Stimulated activated CD4-positive, alpha-beta T cell treated with anti-CD3 and anti-CD28 coated beads, Interleukin-4, amount 100 ng/mL, for 4 hours (primary cell): ENCODE data around the gene BRAF.
A peak's percentile ranks its signal among the peaks of the same experiment; 100 is the strongest.
"Not testable (repeated sequence)": the region's sequence is repeated elsewhere in the genome, so short reads cannot be mapped to it uniquely, and the experiment has no call there.

ENCODE experiments used
- DNase-seq, 2 experiments: peaks; one replicate each; pipeline ENCODE4 v3.0.0-alpha.2; 2020

The BRAF gene

DNA sequence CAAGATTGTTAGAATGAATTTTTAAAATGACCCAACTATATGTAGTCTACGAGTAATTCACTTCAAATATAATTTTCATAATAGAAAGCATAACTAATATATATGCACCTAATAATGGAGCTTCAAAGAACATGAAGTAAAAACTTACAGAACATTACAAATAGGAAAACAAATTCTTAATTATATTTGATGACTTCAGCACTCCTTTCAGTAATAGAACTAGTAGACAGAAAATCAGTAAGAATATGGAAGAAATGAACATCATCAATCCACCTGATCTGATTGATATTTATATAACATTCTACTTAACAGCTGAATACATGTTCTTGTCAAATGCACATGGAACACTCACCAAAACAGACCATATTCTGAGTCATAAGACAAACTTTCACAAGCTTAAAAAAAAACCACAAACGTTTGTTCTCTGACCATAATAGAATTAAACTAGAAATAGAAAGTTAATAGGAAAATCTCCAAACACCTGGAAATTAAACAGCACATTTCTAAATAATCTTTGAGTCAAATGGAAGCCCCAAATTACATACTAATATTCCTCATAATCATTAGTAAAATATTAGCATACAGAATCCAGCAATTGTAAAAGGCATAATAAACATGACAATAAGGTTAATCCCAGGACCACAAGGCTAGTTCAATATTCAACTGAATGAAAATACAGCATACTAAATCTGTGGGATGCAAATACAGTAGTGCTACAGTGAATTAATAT, 48.0 kb downstream of the BRAF start:
- no peak for DNase-seq

DNA sequence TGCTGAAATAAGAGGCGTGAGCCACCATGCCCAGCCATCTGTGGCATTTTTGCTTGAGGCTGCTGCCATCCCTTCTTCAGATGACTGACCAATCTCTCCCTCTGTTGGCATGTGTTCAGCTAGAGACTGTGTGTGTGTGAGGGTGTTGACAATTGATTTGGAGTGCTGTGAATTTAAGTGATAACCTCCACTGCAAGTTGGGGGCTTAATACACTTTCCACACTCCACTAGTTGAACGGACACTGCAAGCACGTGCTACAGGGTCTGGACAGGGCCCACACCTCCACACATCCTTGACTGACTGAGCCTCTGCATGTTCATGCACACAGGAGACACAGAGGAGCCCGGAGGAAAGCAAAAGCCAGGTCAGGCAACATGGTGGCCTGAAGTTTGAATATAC, 51.3 kb downstream of the BRAF start:
- no peak for DNase-seq

DNA sequence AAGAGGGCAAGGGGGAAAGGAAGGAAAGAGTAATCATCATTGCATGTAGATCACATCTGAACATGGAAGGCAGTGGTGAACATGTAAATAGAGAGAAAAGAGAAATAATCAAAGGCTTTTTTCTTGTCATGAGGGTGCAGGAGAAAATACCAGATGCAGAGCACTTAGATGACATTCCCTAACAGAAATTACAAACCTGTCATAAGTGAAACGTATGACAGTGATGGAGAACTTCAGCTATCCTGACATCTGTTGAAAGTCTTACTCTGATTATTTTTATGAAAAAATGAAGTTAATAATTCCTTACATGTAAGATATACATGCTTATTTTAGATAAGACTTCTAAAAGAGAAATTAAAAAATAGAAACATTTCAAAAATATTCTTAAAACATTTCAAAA, 54.7 kb downstream of the BRAF start:
- DNase-seq, result no peak

DNA sequence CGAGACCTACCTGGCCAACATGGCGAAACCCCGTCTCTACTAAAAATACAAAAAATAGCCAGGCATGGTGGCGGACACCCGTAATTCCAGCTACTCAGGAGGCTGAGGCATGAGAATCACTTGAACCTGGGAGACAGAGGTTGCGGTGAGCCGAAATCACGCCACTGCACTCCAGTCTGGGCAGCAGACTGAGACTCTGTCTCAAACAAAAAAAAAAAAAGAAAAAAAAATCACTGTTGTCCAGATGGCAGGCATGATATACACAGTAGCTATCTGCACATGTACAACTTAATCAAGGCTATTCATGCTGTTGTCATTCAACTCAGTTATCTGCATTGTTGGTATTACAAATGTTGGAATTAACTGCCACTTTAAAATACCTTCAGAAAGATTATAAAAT, 55.3 kb downstream of the BRAF start:
- no peak for DNase-seq

DNA sequence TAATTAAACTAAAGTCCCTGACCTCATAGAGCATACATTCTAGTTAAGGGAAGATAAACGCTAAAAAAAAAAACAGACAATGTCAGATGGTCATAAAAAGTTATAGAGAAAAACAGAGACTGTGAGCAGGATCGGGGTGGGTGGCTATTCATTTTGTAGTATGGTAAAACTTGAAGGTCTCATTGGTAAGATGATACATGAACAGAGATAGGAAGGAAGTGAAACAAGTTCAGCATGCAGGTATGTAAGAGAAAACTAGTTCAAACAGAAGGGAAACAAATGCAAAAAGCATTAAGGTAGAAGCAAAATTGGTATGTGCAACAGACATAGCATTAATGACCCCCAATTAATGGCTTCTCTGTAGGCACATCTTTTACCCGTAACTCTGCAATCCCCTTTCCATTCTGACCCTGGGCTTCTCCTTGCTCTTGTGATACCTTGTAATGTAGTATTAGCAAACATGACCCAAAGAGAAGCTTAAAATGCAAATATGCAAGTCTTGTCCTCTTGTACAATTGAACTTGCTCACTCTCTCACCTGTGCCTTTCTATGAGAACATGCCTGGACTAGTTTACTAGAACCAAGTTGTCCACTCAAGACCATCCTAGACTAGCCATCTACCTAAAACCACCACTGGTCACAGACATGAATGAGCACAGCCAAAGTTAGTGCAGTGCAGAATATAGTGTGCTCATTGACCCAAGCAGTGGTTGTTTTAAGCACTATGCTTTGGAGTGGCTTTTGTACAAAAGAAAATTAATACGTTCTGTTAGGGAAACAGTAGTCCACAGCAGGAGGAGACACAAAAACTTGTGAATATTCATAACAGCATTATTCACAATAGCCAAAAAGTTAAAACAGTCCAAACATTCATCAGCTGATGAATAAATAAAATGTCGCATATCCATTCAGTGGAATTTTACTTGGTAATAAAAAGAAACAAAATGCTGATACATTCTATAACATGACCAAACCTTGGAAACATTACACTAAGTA, 57.0 kb downstream of the BRAF start:
- no peak for DNase-seq

DNA sequence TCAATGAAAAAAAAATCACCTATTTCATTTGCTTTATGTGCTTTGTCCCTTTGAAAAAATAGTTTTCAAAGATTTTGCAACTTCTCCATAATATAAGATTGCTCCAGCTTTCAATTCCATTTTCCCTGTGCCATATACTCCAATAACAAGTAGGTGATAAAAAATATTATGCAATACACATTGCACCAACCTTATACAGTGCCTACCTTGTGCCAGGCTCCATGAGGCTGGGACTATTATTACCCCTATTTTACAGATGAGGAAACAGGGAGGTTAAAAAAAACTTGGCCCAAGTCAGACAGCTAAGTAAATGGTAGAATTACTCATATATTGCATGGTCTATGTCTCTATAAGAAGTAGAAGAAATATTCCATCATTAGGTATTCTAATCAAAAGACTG, 57.8 kb downstream of the BRAF start:
- DNase-seq, result no peak

DNA sequence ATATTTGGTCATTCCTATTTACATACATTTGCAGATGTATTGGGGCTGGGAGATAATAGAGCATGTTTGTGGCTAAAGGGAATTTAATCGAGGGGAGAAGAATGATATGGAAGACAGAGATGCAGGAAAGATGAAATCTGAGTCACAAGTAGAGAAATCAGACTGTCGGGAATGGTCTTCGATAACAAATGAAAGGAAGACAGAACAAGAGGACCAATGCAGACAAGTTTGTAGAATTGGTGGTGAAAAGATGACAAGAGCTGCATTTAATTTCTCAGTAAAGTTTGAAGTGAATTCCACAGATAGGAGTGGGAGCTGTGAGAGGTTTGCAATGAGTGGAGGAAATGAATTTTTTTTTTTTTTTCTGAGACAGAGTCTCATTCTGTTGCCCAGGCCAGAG, 60.0 kb downstream of the BRAF start:
- DNase-seq, result no peak

DNA sequence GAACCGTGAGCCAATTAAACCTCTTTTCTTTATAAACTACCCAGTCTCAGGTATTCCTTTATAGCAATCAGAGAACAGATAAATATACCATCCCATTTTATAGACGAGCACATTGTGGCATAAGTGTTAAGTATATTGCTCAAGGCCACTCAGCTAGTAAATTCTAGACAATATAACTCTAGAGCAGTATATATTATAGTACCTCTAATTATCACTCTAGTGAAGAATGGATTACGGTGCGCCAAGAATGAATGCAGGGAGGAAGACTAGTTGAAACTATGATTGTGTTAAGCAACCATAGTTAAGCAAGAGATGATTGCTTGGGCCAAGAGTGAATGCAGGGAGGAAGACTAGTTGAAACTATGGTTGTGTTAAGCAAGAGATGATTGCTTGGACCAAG, 60.9 kb downstream of the BRAF start:
- no peak for DNase-seq

DNA sequence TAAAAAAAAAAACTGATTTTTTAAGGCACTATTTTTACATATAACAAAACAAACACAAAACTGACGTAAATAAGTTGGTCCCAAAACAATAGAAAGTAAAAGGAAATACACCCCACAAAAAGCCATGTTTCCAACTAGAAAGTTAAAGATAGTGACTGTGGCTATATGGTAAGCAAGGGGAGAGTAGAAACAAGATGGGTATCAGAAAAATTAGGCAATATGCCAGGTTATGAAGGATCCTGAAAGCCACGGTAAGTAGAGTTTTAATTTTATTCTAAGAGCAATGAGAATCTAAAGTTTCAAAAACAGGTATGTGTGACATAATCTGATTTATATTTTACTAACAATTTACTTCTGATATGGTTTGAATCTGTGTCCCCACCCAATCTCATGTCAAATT, 61.5 kb downstream of the BRAF start:
- DNase-seq, result no peak

DNA sequence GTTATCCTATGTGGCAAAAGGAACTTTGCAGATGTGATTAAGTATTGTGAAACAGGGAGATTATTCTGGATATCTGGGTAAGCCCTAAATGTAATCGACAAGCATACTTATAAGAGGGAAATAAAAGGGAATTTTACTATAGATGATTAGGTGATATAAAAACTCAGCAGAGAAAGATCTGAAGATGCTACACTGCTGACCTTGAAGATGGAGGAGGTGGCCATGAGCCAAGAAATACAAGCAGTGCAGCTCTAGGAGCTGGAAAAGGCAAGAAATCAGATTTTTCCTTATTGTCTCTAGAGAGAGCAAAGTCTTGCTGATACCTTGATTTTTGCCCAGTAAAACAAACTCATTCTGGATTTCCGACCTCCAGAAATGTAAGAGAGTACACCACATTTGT, 67.7 kb downstream of the BRAF start:
- DNase-seq, result no peak

DNA sequence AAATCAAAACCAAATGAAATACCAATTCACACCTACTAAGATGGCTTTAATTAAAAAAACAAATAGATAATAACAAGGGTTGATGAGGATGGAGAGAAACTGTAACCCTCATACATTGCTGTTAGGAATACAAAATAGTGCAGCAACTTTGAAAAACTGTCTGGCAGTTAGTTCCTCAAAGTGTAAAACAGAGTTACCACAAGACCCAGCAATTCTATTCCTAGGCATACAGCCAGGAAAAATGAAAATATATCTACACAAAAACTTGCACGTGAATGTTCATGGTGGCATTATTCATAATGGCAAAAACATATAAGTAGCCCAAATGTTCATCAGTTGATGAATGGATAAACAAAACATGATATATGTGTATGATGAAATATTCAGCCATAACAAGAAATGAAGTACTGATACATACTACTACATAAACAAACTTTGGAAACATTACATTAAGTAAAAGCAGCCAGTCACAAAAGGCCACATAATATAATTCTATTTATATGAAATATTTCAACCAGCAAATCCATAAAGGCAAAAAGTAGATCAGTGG, 83.5 kb downstream of the BRAF start:
- DNase-seq, result no peak

DNA sequence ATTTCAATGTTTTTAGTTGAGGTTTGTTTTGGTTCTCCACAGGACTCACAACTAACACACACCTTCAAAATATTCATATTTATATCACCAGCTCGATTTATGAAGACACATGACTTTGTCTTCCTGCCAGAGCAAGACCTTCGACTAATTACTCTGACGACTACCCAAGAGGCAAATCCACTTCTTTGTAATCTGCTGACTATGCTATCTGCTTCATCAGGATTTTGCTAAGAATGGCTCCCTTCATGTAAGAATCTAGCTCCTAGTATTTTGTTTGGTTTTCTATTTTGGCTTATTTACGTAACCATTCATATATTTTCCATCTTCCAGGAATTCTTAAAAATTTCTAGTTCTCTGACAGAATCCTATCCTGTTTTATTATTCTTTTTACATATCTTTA, 93.0 kb downstream of the BRAF start:
- DNase-seq, result no peak

DNA sequence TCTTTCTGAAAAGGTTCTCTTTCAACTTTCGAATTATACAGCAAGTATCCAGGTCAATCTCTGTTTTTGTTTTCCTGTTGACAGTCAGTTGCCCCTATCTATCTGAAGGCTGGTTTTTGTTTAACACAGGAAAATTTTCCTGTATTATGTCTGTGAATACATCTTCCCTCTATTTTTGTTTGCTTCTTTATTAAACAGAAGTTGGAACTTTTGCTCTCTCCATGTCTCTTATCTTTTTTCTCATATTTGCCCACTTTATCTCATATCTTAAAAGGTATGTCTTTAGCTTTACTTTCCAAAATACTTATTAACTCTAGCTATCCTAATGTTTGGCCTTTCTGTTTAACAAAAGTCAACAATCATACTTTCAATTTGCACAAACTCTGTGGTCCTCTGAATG, 95.0 kb downstream of the BRAF start:
- no peak for DNase-seq

DNA sequence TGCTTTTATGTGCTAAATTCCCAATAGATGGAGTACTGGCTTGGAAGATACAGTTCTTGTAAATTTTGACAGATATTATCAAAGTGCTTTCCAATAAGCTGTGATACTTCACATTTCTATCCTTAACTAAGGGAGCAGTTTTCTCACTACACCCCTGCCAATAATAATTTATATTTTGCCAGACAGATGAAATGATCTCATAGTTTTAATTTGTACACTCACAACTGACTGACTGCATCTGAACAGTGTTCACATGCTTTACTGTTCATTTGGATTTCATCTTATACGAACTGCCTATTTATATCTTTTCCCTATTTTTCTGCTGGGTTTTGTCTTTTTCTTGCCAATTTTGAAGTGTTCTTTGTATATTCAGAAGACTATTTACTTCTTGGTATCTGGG, 96.0 kb downstream of the BRAF start:
- DNase-seq, result no peak

DNA sequence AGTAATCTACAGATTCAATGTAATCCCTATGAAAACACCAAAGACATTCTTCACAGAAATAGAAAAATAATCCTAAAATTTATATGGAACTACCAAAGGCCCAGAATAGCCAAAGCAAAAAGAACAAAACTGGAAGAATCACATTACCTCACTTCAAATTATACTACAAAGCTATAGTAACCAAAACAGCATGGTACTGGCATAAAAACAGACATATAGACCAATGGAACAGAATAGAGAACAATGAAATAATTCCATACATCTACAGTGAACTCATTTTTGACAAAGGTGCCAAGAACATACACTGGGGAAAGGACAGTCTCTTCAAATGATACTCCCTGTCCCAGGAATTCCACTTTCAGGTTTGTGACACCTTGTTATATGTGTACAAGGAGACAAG, 107.3 kb downstream of the BRAF start:
- not testable (repeated sequence) for DNase-seq

DNA sequence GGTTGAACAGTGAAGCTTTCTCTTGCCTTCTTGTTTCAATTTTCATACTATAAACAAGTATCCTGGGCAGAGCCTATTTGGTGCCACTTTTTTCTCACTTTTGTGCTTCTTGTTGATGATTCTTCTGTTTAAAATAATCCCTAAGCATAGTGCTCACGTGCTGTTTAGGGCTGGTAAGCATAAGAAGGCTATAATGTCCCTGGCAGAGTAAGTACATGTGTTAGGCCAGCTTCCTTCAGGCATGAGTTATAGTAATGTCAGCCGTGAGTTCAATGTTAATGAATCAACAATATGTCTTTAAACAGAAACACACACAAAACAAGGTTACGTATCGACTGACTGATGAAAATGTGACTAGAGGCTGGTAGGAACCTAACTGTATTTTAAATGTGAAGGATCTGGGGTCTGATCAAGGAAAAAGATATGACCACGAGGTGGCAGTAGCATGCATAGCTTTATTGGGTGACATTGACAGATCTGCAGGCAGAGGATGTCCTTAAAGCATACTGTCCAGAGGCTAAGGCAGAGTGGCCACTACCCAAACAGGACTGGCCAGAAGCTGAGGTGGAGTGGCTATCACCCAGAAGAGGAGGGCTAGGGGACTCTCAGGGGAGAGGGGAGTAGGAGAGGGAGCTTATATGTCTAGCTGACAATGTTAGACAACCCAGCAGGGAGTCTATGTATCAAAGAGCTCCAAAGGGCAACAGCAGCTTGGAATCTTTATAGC, 113.7 kb downstream of the BRAF start:
- peak; percentile 33 to 45 for DNase-seq

DNA sequence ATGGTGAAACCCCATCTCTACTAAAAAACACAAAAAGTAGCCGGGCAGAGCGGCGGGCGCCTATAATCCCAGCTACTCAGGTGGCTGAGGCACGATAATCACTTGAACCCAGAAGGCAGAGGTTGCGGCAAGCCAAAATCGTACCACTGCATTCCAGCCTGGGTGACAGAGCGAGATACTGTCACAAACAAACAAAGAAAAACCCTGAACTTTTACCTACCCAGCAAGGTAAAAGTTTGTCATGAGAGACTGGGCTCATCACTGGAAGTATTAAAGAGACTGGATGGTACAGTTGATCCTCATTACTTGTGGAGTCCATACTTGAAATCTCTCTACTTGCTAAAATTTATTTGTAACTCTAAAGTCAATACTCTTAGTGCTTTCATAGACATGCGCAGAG, 114.3 kb downstream of the BRAF start:
- DNase-seq, result no peak

DNA sequence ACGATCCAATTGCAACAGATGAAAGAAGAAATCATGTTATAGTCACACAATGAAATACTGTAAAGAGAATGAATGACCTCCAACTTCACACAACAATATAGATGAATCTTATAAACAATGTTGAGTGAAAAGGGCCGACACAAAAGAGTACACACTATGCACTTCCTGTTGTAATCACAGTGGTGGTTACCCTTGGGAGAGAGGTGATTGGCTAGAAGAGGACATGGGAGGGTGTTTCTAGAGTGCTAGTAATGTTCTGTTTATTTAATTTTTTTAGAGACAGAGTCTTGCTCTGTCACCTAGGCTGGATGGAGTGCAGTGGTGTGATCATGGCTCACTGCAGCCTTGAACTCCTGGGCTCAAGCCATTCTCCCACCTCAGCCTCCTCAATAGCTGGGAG, 145.8 kb downstream of the BRAF start:
- no peak for DNase-seq

DNA sequence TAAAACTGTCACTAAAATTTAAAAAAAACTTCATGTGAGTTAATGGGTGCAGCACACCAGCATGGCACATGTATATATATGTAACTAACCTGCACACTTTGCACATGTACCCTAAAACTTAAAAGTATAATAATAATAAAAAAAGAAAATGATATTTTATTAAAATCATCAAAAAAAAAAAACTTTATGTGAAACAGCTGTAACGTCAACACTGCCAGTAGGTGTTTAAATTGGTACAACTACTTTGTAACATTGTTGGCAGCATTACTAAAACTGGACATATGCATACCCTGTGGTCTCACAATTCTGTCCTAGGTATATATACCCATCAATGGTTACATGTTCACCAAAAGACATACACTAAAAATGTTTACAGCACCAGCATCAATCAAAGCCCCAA, 146.2 kb downstream of the BRAF start:
- no peak for DNase-seq

DNA sequence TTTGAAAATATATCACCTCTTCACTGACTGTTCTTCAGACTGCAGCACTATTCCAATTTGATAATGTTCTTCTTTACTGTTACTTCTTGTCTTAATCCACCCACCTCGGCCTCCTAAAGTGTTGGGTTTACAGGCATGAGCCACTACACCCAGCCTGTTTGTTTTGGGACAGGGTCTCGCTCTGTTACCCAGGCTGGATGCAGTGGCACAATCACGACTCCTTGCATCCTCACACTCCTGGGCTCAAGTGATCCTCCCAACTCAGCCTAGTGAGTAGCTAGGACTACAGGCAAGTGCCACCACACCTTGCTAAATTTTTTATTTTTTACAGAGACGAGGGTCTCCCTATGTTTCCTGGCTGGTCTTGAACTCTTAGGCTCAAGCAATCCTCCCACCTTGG, 150.4 kb downstream of the BRAF start:
- no peak for DNase-seq

DNA sequence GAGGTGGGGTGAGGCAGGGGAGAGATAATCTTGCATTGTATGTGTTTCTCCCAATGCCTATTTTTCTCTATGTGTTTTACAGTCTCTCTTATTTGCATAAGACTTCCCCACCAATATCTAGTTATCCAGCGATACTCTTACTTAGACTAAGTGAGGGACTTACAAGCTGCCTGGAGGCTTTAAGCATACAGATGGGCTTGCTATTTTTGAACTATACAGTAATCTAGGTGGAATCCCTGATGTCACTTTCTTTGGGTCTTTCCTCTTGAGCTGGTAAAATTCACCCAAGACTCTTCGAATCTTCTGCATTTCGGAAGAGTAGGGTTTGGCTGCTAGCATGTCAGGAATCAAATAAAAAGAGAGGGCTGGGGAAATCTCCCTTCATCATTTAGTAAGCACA, 151.6 kb downstream of the BRAF start:
- no peak for DNase-seq

DNA sequence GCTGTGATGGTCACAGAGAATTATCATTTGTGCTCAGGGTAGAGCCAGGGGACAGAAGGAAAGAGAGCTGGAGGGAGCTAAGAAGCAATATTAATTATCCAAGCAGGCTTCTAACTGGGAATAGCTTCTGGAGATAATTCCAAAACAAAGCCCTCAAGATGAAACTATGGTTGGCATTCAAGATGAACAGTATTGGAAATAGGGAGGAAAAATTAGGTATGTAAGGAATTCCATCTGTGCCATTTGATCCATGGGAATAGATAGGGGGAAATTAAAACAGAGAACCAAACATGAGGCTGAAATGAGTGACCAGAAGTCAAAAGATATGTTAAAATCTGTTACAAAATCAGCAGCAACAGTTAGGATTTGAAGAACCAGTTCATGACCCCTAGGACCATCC, 152.9 kb downstream of the BRAF start:
- DNase-seq, result no peak

DNA sequence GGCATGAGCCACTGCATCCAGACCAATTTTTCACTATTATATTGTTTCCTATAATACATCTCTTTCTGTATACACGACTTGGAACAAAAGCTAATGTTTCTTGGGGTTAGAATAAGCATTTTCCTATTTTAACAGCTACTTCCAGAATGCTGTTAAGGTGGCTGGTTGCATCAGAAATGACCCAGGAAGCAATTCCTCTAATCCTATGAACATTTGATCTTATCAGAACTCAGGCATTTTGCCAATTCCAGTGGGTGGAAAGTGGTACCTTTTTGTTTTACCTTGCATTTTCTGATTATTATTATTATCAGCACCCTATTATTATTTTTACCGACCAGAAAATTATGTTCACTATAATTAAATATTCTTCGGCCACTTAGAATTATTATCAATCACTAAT, 154.9 kb downstream of the BRAF start:
- DNase-seq, result no peak
